ENCODE measurements around the gene COA6. TPM values are rescaled to one million over a fixed set of nuclear protein-coding genes. Genes with fewer than 3 reads are reported as not detected.

Gene COA6
- total RNA-seq, 1 donor from 2014 or later, result 15.7 TPM

DNA sequence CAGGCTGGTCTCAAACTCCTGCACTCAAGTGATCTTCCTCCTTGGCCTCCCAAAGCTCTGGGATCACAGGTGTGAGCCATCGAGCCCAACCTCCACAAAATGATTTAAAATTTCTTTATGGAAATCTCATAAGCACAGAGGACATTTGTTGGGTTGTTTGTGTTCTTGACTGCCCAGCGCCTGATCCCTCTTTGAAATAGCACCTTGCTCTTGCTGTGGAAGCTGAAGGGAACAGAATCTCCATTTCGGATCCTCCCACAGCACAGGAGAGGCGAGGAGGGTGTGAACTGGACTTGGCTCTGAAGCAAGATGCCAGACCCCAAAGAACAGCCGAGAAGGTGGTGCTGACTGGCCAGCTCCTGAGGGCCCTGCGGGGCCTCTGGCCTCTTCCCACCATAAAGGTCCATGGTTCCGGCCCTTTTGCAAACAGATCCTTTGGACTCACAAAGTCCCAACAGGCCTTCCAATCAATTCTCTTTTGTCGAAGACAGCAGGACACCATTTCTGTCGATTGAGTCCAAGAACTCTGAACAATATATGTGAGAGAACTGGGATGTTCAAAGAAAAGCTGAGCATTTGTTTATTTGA lies 45.6 kb upstream of the COA6 start:
- no peaks in the 10 kb centered on the region for H3K27me3 ChIP-seq
- intact Hi-C loops (cut with DNase I), result no loop called here
- H3K4me3 ChIP-seq, result no peak overlapping the region
- H3K4me1 ChIP-seq, result no peaks in the 10 kb centered on the region
- TF ChIP-seq POLR2A (IDR thresholded peaks at IDR 0.05) (no peak), CTCF (IDR thresholded peaks at IDR 0.05) (no peak), POLR2AphosphoS5 (IDR thresholded peaks at IDR 0.05; ENCODE audit: insufficient read depth in 1 of 2, low read depth in 1 of 2) (no peak)
- no peaks in the 10 kb centered on the region for H3K36me3 ChIP-seq
- no peak for DNase-seq (ENCODE audit: extremely low spot score in 2 of 2)
- H3K9me3 ChIP-seq, result no peaks in the 10 kb centered on the region
- no peak overlapping the region for H3K27ac ChIP-seq

GRCh38 chr1:234330843-234331215 lies 42.4 kb upstream of the COA6 start:
- intact Hi-C loops (cut with DNase I), result no loop called here
- Histone ChIP-seq H3K36me3 (no peaks in the 10 kb centered on the region), H3K27ac (no peak overlapping the region), H3K4me3 (no peak overlapping the region), H3K9me3 (no peaks in the 10 kb centered on the region), H3K27me3 (no peaks in the 10 kb centered on the region), H3K4me1 (no peaks in the 10 kb centered on the region)
- no peak for DNase-seq (ENCODE audit: extremely low spot score in 2 of 2)
- TF ChIP-seq CTCF (IDR thresholded peaks at IDR 0.05) (no peak), POLR2AphosphoS5 (IDR thresholded peaks at IDR 0.05; ENCODE audit: insufficient read depth in 1 of 2, low read depth in 1 of 2) (no peak), POLR2A (IDR thresholded peaks at IDR 0.05) (no peak)

DNA sequence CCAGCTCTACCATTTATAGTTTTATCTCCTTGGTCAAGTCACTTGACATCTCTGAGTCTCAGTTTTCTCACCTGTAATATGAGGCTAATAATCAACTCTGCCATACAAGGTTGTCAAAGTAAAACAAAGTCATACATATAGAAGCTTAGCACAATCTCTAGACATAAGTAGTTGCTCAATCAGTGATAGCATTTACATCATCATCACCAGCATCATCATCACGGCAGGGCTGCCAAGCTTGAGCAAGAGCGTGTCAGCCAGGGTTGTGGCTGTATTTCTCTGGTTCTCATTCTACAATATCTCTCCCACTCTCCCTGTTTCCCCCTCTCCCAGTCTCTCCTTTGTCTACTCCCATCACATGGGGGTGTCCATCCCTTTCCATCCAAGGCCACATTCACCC lies 41.7 kb upstream of the COA6 start:
- Histone ChIP-seq H3K36me3 (no peaks in the 10 kb centered on the region), H3K9me3 (no peaks in the 10 kb centered on the region), H3K4me1 (no peaks in the 10 kb centered on the region), H3K27ac (no peak overlapping the region), H3K4me3 (no peak overlapping the region), H3K27me3 (no peaks in the 10 kb centered on the region)
- no peak for DNase-seq (ENCODE audit: extremely low spot score in 2 of 2)
- no peak for TF ChIP-seq POLR2A (IDR thresholded peaks at IDR 0.05)
- no peak for TF ChIP-seq POLR2AphosphoS5 (IDR thresholded peaks at IDR 0.05; ENCODE audit: insufficient read depth in 1 of 2, low read depth in 1 of 2)
- no peak for TF ChIP-seq CTCF (IDR thresholded peaks at IDR 0.05)
- intact Hi-C loops (cut with DNase I), result no loop called here

DNA sequence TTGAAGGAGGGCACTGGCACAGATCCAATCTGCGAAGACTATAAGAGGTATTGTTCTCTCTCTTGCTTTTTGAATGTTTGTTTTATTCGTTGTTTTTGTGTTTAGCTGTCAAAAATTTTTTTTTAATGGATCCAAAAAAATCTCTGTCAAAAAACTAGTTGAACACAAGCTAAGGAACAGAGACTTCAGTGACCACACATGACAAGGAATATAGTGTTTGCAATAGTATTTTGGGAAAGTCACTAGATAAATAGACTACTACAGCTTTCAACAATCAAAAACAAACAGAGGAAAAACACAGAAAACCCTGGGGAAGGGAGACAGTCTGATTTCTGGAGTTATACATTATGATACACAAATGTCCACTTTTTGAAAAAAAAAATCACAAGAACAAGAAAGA lies 36.9 kb upstream of the COA6 start:
- H3K4me1 ChIP-seq, result no peaks in the 10 kb centered on the region
- no peak for DNase-seq (ENCODE audit: extremely low spot score in 2 of 2)
- intact Hi-C loops (cut with DNase I), result no loop called here
- no peak overlapping the region for H3K4me3 ChIP-seq
- no peaks in the 10 kb centered on the region for H3K36me3 ChIP-seq
- H3K27ac ChIP-seq, result no peak overlapping the region
- H3K9me3 ChIP-seq, result no peaks in the 10 kb centered on the region
- no peak for TF ChIP-seq CTCF (IDR thresholded peaks at IDR 0.05)
- no peak for TF ChIP-seq POLR2A (IDR thresholded peaks at IDR 0.05)
- TF ChIP-seq POLR2AphosphoS5 (IDR thresholded peaks at IDR 0.05; ENCODE audit: insufficient read depth in 1 of 2, low read depth in 1 of 2), result no peak
- H3K27me3 ChIP-seq, result no peaks in the 10 kb centered on the region

DNA sequence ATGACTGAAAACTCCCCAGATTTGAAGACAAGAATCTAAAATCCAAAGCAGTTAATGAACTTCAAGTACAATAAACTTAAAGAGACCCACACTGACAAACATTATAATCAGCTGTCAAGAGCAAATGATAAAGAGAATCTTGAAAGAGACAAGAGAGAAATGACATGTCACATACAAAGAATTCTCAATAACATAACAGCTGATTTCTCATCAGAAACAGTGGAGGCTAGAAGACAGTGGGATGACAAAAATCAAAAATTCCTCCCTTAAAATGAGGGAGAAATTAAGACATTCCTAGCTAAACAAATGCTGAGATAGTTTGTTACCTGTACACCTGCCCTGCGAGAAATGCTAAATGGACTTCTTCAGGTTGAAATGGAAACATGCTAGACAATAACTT lies 36.0 kb upstream of the COA6 start:
- TF ChIP-seq POLR2AphosphoS5 (IDR thresholded peaks at IDR 0.05; ENCODE audit: insufficient read depth in 1 of 2, low read depth in 1 of 2) (no peak), POLR2A (IDR thresholded peaks at IDR 0.05) (no peak), CTCF (IDR thresholded peaks at IDR 0.05) (no peak)
- intact Hi-C loops (cut with DNase I), result no loop called here
- H3K4me1 ChIP-seq, result no peaks in the 10 kb centered on the region
- no peaks in the 10 kb centered on the region for H3K27me3 ChIP-seq
- no peak overlapping the region for H3K4me3 ChIP-seq
- DNase-seq (ENCODE audit: extremely low spot score in 2 of 2), result no peak
- no peaks in the 10 kb centered on the region for H3K9me3 ChIP-seq
- H3K36me3 ChIP-seq, result no peaks in the 10 kb centered on the region
- H3K27ac ChIP-seq, result no peak overlapping the region
